ENCODE data around the gene RAB11A. TPM values are rescaled to one million over a fixed set of nuclear protein-coding genes. Genes with fewer than 3 reads are reported as not detected.

Gene RAB11A
- total and polyA plus RNA-seq, 2 of the 13 experiments (the other 11 are each of a cell fraction or from before 2014, with no cell fraction given) = 161 to 162 TPM

GRCh38 chr15:65856821-65857455 is 12.4 kb upstream of the RAB11A start:
- ChIA-PET CTCF (ENCODE audit: low intra/inter-chr PET ratio, low total read pairs) (interaction anchor here (1.1 to 1.8 kb wide), 2 partner anchors 33 to 218 kb away, joined by 3 to 12 read pairs; no protein-coding TSS in a partner anchor), POLR2A (interaction anchor here (0.7 to 1.2 kb wide), 2 partner anchors 12 to 24 kb away, joined by 3 to 5 read pairs; partner anchors contain the start of gene RAB11A)
- FAIRE-seq (no peak), ATAC-seq (peak; percentile 79), DNase-seq (ENCODE audit: low spot score) (peak; percentile 64)
- BruUV-seq (replicated peaks) = no TSS peak
- Histone ChIP-seq H3K4me3 (replicated peaks in 1 of 3; ENCODE audit: insufficient read depth in 1 of 3, low read depth in 2 of 3, low read length in 3 of 3) (peak overlapping the region in 1 of 3 experiments; percentile 28; a peak in 1 of 6 replicates), H3K36me3 (replicated peaks in 1 of 2; ENCODE audit: control insufficient read depth in 1 of 2, insufficient read depth in 2 of 2, low read length in 2 of 2) (no peaks in the 10 kb centered on the region), H3K9me3 (ENCODE audit: low read length) (no peaks in the 10 kb centered on the region), H2AFZ (ENCODE audit: low read length) (no peak overlapping the region), H3K27me3 (ENCODE audit: control insufficient read depth in 1 of 2, insufficient read depth in 2 of 2, low read length in 2 of 2) (no peaks in the 10 kb centered on the region), H3K27ac (ENCODE audit: extremely low read length, insufficient read depth, low read length) (no peak overlapping the region), H4K20me1 (ENCODE audit: insufficient read depth, low read length) (no peaks in the 10 kb centered on the region), H3K9ac (ENCODE audit: insufficient read depth, low read depth, low read length) (no peak overlapping the region), H3K79me2 (ENCODE audit: insufficient read depth, low read length) (no peaks in the 10 kb centered on the region), H3K4me1 (ENCODE audit: insufficient read depth, low read length) (peaks cover 28% of the 10 kb centered on the region), H3K4me2 (ENCODE audit: low read depth, low read length) (peak overlapping the region; percentile 21)
- in situ Hi-C loops (cut with HindIII; ENCODE audit: extremely low pct_ligation_motif_present, low pct_unique_long_range_greater_than_20kb) = loop anchor here (25.0 kb wide), 1 partner anchor 220 kb away; no protein-coding TSS in a partner anchor
- intact Hi-C loops (cut with micrococcal nuclease; ENCODE audit: unreplicated experiment) = loop anchor here (2.0 kb wide), 1 partner anchor 218 kb away; no protein-coding TSS in a partner anchor
- 52% methylated on average over 12 of the region's 12 CpGs for WGBS (ENCODE audit: low lambda C conversion rate)
- TF ChIP-seq SRF (IDR thresholded peaks at IDR 0.05; ENCODE audit: low read depth, low read length) = 0 out of 2 replicates have a peak, but pooled peaks have one; percentile 51
- 0 out of 2 replicates have a peak, but pooled peaks have one; percentile 20 for TF ChIP-seq RAD21 (CRISPR knock-in tag; IDR thresholded peaks at IDR 0.05)
- peak; percentile 71 for TF ChIP-seq CTCF (CRISPR knock-in tag; IDR thresholded peaks at IDR 0.05)
- peak; percentile 55 for TF ChIP-seq SMC3 (IDR thresholded peaks at IDR 0.05; ENCODE audit: low read length)
- peak; percentile 54 for TF ChIP-seq STAG1 (CRISPR knock-in tag; IDR thresholded peaks at IDR 0.05)
- 0 out of 2 replicates have a peak, but pooled peaks have one; percentile 10 for TF ChIP-seq GATAD2A (CRISPR knock-in tag; IDR thresholded peaks at IDR 0.05)
- TF ChIP-seq ZNF616 (CRISPR knock-in tag; IDR thresholded peaks at IDR 0.05; ENCODE audit: low read depth) = no peak
- no peak for TF ChIP-seq ZNF430 (CRISPR knock-in tag; IDR thresholded peaks at IDR 0.05)

Data from HepG2 (cell line).